NCI-H1092 treated with DMSO at 0.1 percent for 48 hours (cell line): ENCODE results near the gene NAMPT.
"Not testable (repeated sequence)": the region's sequence is repeated elsewhere in the genome, so short reads cannot be mapped to it uniquely, and the experiment has no call there.

Source experiments
- DNase-seq: peaks from one replicate; lab custom pipeline; 2025; lab: John Stamatoyannopoulos, UW

NAMPT gene

DNA sequence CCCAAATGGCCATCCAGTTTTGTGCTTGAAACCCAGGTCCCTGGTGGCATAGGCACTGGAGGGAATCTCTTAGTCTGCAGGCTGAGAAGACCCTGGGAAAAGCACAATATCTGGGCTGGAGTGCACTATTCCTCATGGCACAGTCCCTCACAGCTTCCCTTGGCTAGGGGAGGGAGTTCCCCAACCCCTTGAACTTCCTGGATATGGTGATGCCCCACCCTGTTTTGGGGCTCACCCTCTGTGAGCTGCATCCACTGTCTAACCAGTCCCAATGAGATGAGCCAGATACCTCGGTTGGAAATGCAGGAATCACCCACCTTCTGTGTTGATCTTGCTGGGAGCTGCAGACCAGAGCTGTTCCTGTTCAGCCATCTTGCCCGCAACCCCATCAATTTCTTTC, 19.8 kb upstream of the NAMPT start:
- no peak for DNase-seq

DNA sequence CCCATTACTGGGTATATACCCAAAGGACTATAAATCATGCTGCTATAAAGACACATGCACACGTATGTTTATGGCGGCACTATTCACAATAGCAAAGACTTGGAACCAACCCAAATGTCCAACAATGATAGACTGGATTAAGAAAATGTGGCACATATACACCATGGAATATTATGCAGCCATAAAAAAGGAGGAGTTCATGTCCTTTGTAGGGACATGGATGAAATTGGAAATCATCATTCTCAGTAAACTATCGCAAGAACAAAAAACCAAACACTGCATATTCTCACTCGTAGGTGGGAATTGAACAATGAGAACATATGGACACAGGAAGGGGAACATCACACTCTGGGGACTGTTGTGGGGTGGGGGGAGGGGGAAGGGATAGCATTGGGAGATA, 13.8 kb upstream of the NAMPT start:
- not testable (repeated sequence) for DNase-seq

- not testable (repeated sequence) for DNase-seq
Measured at GRCh38 chr7:106298155-106298554, 13.4 kb upstream of the NAMPT start.

- DNase-seq, result no peak
Measured at GRCh38 chr7:106294334-106294733, 9.6 kb upstream of the NAMPT start.

- DNase-seq, result no peak
Measured at GRCh38 chr7:106291247-106291646, 6.5 kb upstream of the NAMPT start.

GRCh38 chr7:106290319-106290718, 5.5 kb upstream of the NAMPT start:
- no peak for DNase-seq

GRCh38 chr7:106289848-106290247, 5.1 kb upstream of the NAMPT start:
- no peak for DNase-seq

DNA sequence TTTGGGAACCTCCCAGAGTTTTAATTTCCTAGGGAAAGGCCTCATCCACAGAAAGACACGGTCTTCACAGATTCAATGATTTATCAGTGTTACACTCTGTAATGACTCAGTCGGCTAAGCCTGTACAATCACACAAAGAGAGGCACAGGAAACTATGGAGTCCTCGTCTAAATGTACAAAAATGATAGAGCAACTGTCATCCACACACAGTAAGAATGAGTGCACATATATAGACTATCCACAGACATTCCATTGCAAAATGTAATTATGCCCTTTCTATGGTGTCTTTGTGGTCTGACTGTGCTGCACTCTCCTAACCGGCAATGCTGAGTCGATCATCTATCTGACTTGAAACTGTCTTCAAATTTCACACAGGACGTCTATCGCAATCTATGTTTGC, 3.5 kb upstream of the NAMPT start:
- DNase-seq, result no peak

DNA sequence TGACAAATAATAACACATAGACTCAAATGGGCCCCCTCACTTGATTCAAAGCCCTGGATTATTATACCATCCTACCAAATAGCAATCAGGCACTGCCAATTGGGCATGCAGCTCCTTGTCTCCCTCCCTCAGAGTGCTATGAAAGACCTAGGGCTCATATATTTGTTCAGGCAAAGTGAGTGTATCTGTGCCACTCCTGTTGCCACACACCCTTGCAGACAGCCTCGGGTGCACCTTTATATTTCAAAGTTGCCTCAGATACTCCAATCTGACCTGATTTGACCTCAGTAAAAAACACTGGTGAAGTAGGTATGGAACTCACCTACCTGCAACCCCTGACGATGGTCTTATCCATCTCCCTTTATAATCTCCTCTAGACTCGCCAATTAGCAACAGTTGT, 3.0 kb upstream of the NAMPT start:
- no peak for DNase-seq

DNA sequence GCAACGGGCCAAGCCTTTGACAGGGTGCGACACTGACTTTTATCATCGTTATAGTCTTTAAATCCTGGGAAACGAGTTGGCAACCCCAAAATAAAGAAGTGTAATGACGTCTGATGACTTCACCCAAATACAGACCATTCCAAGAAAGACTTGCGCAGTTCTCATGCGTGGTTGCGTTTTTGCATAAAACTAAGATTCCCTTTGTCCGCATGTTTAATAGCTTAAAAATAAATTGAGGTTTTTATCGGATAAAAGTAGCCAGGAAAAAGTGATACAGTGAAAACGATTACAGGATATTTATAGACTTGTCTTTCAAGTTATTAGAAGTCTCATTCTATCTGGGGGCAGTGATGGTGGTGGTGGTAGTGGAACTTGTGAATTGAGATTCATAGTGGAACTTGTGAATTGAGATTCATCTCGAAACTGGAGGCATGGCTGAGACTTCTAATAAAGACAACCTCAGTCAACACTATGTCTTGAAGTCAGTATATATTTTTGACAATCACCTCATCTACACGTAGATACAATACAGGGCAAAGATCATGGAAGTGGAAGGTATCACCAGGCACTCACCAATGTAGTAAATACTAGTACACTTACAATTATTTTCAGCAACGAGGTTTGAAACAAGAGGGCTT, 1.2 kb upstream of the NAMPT start:
- DNase-seq, result no peak

DNA sequence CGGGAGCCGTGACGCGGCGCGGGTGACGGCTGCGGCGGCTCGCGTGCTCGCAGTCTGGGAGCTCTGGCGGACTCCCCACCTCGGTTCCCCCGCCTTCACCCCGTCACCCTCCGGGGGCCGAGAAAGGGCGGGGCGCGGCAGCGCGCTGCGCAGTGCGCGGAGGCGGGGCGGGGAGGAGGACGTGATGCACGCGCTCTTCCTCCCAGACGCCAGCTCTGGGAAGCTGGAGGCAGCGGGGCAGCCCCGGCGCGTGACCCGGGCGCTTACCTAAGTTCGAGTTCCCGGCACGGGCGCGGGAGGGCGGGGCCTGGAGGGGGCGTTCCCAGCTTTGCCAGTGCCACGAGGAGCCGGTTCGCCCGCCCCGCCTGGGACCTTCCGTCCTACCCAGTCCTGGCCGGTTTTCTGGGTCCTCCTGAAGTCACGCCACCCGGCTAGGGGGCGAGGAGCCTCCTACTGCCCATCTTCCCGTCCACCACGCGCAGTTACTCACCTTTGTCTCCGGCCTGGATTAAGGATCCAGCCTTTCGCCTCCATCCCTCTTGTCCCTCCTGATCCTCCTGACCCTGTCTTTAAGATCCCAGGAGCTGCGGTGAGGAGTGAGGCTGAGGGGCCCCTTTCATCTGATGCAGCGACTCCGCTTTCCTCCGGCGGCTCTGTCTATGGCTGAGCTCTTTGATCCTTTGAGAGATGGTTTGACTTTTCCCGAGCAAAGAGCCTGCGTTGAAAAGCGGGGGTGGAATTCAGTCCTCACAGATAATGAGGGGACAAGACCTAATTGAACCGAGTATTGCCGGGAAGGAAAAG, 470 bp upstream of the NAMPT start:
- peak; percentile 98 for DNase-seq

GRCh38 chr7:106283831-106284713, 711 bp downstream of the NAMPT start:
- DNase-seq, result peak; percentile 73

DNA sequence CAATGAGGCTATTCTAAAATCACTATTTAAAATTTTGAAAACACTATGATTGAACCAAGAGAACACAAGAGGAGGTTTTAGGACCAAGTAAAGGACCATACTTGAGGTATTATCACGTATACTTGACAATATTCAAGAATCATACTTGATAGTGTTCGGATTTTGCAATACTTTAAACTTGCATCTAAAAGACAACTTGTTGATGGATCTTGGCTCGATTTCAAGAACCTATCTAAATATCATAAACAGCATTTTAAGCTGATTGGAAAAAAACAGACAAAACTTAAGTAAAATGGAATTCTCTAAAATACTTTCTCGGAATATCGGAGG, 1.3 kb downstream of the NAMPT start:
- DNase-seq, result no peak

DNA sequence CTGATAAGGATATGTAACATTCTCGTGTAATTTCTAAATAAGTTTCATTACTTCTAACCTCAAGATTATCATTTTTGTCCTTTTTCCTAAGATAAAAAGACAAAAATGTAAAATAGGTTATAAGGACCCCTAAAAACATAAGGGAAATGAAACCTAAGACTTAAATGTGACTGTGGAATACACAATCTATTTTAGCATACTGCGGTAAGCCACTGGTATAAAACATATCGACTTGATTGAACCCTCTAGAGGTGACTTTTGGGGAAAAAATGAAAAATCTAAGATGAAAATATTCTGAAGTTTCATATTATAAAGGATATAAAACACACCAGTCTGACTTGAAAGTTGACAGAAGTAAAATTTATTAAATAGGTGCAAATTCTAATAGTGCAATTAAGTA, 1.9 kb downstream of the NAMPT start:
- no peak for DNase-seq

DNA sequence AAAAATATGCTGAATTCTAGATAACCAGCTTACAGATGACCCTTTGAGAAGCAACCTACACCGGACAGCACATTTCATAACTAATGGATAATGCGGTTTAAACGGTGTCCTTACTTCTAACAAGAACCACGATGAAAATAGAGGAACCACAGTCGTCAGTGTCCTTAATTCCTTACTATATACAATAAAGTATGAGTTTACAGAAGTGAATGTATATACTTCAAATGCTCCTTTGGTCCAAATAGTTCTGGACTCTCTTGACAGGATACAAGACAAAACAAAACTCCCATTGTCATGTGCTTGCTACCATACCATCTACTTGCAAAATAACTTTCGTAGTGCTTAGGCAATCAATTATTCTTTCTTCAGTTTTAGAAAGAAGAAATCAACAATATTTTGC, 2.4 kb downstream of the NAMPT start:
- DNase-seq, result no peak

- DNase-seq, result no peak
Measured at GRCh38 chr7:106281585-106282318, 3.0 kb downstream of the NAMPT start.

DNA sequence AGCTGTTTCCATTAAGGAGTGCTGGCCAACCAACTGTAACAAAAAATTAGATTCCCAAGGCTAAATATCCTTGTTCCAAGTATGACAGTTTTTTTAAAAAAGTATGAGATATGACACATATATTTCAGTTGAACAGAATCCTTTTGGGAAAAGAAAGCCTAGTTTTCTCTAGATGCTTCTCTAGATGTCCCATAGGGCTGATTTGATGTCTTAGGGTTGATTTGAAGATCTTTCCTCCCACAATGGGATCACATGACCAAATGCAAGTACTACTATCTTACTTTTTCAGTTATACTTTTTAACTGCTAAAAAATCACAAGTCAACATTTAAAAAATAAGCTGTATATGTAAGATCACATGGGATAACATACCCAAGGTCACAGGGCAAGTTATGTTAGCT, 3.7 kb downstream of the NAMPT start:
- no peak for DNase-seq

- no peak for DNase-seq
Measured at GRCh38 chr7:106279425-106280197, 5.2 kb downstream of the NAMPT start.

GRCh38 chr7:106278695-106279094, 6.1 kb downstream of the NAMPT start:
- DNase-seq, result no peak

- DNase-seq, result no peak
Measured at GRCh38 chr7:106277976-106278375, 6.8 kb downstream of the NAMPT start.

GRCh38 chr7:106276513-106276912, 8.3 kb downstream of the NAMPT start:
- no peak for DNase-seq
